Caco-2 (cell line): ENCODE results near the gene NAA35. TPM values are rescaled to one million over a fixed set of nuclear protein-coding genes. Genes with fewer than 3 reads are reported as not detected.
A peak's percentile ranks its signal among the peaks of the same experiment; 100 is the strongest.

Experiments
- BruUV-seq: library from RNA; stranded (reverse); fragments of 400-500 nt; replicated peaks from 2 replicates; lab custom pipeline; 2021; lab: Mats Ljungman, UMichigan
- CTCF ChIA-PET: fragments of 300-600 bp; sonication (Branson Sonifier 250); formaldehyde crosslinking; loops from one replicate; lab custom pipeline; 2022; ENCODE audit warnings: antibody characterized with exemption; lab: Charles Lee
- POLR2A ChIA-PET: fragments of 300-600 bp; sonication (Branson Sonifier 250); formaldehyde crosslinking; loops from one replicate; lab custom pipeline; 2022; ENCODE audit warnings: antibody characterized with exemption; lab: Charles Lee
- DNase-seq, 2 experiments: peaks; one replicate each; pipeline versions ENCODE4 v3.0.0 to v3.0.0-alpha.2; 2020 to 2022
- H3K27me3 ChIP-seq: replicated peaks from 2 replicates; pipeline ENCODE4 v1.6.0; 2011; ENCODE audit warnings: low read length; ENCODE audit not compliant: control insufficient read depth, insufficient read depth
- H3K36me3 ChIP-seq: 2 replicates; pipeline ENCODE4 v1.5.1; 2011; ENCODE audit warnings: low read length; ENCODE audit not compliant: control insufficient read depth, insufficient read depth
- H3K4me1 ChIP-seq: fragments of 250-450 bp; sonication (Bioruptor Pico); 2 replicates; pipeline ENCODE4 v1.5.1; 2020; ENCODE audit warnings: mild to moderate bottlenecking
- H3K4me3 ChIP-seq: 2 replicates; pipeline ENCODE4 v1.5.1; 2011; ENCODE audit warnings: low read depth, mild to moderate bottlenecking, control low read depth, low read length
- H3K9me3 ChIP-seq: fragments of 250-450 bp; sonication (Bioruptor Pico); 2 replicates; pipeline ENCODE4 v1.5.1; 2020; ENCODE audit warnings: mild to moderate bottlenecking, moderate library complexity
- H3K27ac Mint-ChIP-seq: one replicate; pipeline ENCODE4 v1.8.0; 2022; ENCODE audit warnings: mixed read lengths; ENCODE audit not compliant: unreplicated experiment
- H3K27me3 Mint-ChIP-seq: one replicate; pipeline ENCODE4 v1.8.0; 2022; ENCODE audit warnings: mixed read lengths; ENCODE audit not compliant: insufficient read depth, unreplicated experiment
- H3K36me3 Mint-ChIP-seq: one replicate; pipeline ENCODE4 v1.8.0; 2022; ENCODE audit warnings: mild to moderate bottlenecking, mixed read lengths; ENCODE audit not compliant: insufficient read depth, unreplicated experiment
- H3K4me1 Mint-ChIP-seq: one replicate; pipeline ENCODE4 v1.8.0; 2022; ENCODE audit warnings: low read depth, mixed read lengths; ENCODE audit not compliant: unreplicated experiment
- H3K4me3 Mint-ChIP-seq: one replicate; pipeline ENCODE4 v1.8.0; 2022; ENCODE audit warnings: mild to moderate bottlenecking, moderate library complexity, mixed read lengths; ENCODE audit not compliant: unreplicated experiment
- H3K9me3 Mint-ChIP-seq: one replicate; pipeline ENCODE4 v1.8.0; 2022; ENCODE audit warnings: mixed read lengths; ENCODE audit not compliant: unreplicated experiment
- CTCF ChIP-seq, 2 experiments: fragments of 200-600 bp in 1 of 2; IDR thresholded peaks; 1 replicate in 1 of 2; 2 replicates in 1 of 2; pipeline versions ENCODE4 v1.5.1 to v1.8.0; 2011 to 2022; ENCODE audit warnings: antibody characterized with exemption in 1 of 2, control low read depth in 1 of 2, inconsistent platforms in 1 of 2, low read depth in 1 of 2, low read length in 1 of 2, mild to moderate bottlenecking in 1 of 2, moderate library complexity in 1 of 2; ENCODE audit not compliant: insufficient read depth in 1 of 2, severe bottlenecking in 1 of 2, unreplicated experiment in 1 of 2
- intact Hi-C: fragments of 100-400 bp; cut with micrococcal nuclease; formaldehyde crosslinking; loops from one replicate; pipeline ENCODE4 v1.10.0; 2022; ENCODE audit not compliant: unreplicated experiment
- total RNA-seq: library from RNA; stranded (reverse); gene quantifications from 2 replicates; pipeline ENCODE4 v1.2.3, GENCODE V29; 2022

NAA35 gene
- total RNA-seq, 1 experiment from 2014 or later: 24.1 TPM

DNA sequence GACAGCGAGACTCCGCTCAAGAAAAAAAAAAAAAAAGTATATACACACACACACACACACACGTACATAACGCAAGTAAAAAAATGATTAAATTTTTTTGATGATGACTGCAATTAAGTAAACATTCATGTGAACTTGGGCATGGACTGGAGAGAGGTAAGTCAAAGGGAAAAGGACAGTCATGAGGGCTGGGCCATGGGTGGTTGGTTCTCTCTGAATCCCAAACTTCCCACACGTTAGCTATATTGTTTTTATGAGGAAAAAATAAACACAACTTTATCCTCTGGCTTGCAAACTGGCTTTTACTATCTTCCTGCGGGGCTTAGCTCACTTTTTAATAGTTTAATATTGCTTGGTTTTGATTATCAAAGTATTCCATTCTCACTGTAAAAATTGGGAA is 104.7 kb downstream of the NAA35 start:
- CTCF ChIA-PET: no interaction called here
- no peak for TF ChIP-seq CTCF (IDR thresholded peaks at IDR 0.05; ENCODE audit: insufficient read depth in 1 of 2, low read depth in 1 of 2, low read length in 1 of 2, severe bottlenecking in 1 of 2, unreplicated experiment in 1 of 2)
- no peak for DNase-seq
- Histone ChIP-seq H3K9me3 (no peaks in the 10 kb centered on the region), H3K36me3 (no peaks in the 10 kb centered on the region; the same call in 1 of the 2 replicates), H3K4me3 (no peak overlapping the region), H3K4me1 (no peaks in the 10 kb centered on the region), H3K27me3 (no peaks in the 10 kb centered on the region)
- intact Hi-C loops: no loop called here
- Mint-ChIP-seq H3K9me3 (no peaks in the 10 kb centered on the region), H3K27ac (no peak overlapping the region), H3K4me3 (no peak overlapping the region), H3K4me1 (no peaks in the 10 kb centered on the region), H3K36me3 (no peaks in the 10 kb centered on the region), H3K27me3 (no peaks in the 10 kb centered on the region)
- no TSS peak for BruUV-seq
- POLR2A ChIA-PET: no interaction called here

DNA sequence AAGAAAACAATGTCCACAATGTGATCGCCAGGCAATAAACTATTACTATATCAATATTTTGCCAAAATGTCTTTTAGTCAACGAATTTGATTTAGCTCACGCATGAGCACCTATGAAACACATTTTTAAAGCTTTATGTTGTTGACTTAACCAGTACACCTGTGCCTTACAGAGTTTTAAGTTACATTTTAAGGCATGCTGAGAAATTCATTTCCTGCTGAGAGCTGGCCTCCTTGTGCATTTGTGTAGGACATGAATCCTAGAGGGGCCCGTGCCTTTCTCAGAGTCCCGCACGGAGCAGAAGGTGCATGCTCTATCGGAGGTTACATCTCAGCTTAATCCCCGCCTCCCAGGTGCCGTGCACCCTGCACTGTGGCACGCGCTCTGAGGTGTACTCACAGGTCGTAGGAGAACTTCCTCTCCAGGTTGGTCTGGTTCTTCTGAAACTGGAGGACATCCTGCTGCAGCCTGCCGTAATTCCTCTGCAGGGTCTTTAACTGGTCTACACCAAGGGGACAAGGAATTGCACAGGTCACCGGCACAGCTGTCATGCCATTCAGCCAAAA is 105.2 kb downstream of the NAA35 start:
- CTCF ChIA-PET: no interaction called here

GRCh38 chr9:86046930-86047341 is 106.0 kb downstream of the NAA35 start:
- POLR2A ChIA-PET: no interaction called here
- peak overlapping the region; percentile 42 for H3K27ac Mint-ChIP-seq

More for the DNA sequence above, 105.2 kb downstream of the NAA35 start:
- no peaks in the 10 kb centered on the region for H3K9me3 ChIP-seq
- no peaks in the 10 kb centered on the region for H3K27me3 ChIP-seq
- POLR2A ChIA-PET: no interaction called here
- H3K4me3 ChIP-seq: no peak overlapping the region
- Mint-ChIP-seq H3K4me3 (no peak overlapping the region), H3K9me3 (no peaks in the 10 kb centered on the region), H3K27me3 (no peaks in the 10 kb centered on the region), H3K27ac (no peak overlapping the region), H3K36me3 (no peaks in the 10 kb centered on the region), H3K4me1 (no peaks in the 10 kb centered on the region)
- TF ChIP-seq CTCF (IDR thresholded peaks at IDR 0.05; ENCODE audit: insufficient read depth in 1 of 2, low read depth in 1 of 2, low read length in 1 of 2, severe bottlenecking in 1 of 2, unreplicated experiment in 1 of 2): no peak
- BruUV-seq: no TSS peak
- DNase-seq: no peak
- H3K36me3 ChIP-seq: no peaks in the 10 kb centered on the region; the same call in 1 of the 2 replicates
- H3K4me1 ChIP-seq: no peaks in the 10 kb centered on the region
- intact Hi-C loops: no loop called here

More at GRCh38 chr9:86046930-86047341, 106.0 kb downstream of the NAA35 start:
- no peak for TF ChIP-seq CTCF (IDR thresholded peaks at IDR 0.05; ENCODE audit: insufficient read depth in 1 of 2, low read depth in 1 of 2, low read length in 1 of 2, severe bottlenecking in 1 of 2, unreplicated experiment in 1 of 2)
- H3K36me3 ChIP-seq: no peaks in the 10 kb centered on the region; the same call in 1 of the 2 replicates
- Mint-ChIP-seq H3K36me3 (no peaks in the 10 kb centered on the region), H3K27me3 (no peaks in the 10 kb centered on the region), H3K4me3 (no peak overlapping the region), H3K9me3 (no peaks in the 10 kb centered on the region), H3K4me1 (no peaks in the 10 kb centered on the region)
- H3K9me3 ChIP-seq: no peaks in the 10 kb centered on the region
- H3K27me3 ChIP-seq: no peaks in the 10 kb centered on the region
- no peak overlapping the region for H3K4me3 ChIP-seq
- no TSS peak for BruUV-seq
- no peak for DNase-seq
- CTCF ChIA-PET: no interaction called here
- intact Hi-C loops: no loop called here
- H3K4me1 ChIP-seq: no peaks in the 10 kb centered on the region
